OCI-LY1 (cell line): ENCODE measurements around the gene CNTNAP2.

Source experiments
- H2AFZ ChIP-seq: fragments of 200-600 bp; sonication (generic), shearing (Covaris generic); 2 replicates; pipeline ENCODE4 v1.6.0; 2014; ENCODE audit warnings: antibody characterized with exemption, mild to moderate bottlenecking, low read length
- H3F3A ChIP-seq: fragments of 200-600 bp; sonication (generic), shearing (Covaris generic); 2 replicates; pipeline ENCODE4 v1.6.0; 2014; ENCODE audit warnings: mild to moderate bottlenecking, antibody characterized with exemption, low read length, moderate library complexity; ENCODE audit not compliant: insufficient read depth
- H3K27ac ChIP-seq: fragments of 200-600 bp; sonication (generic); 2 replicates; pipeline ENCODE4 v1.5.1; 2014; ENCODE audit warnings: low read length, mixed run types, mild to moderate bottlenecking, low read depth; ENCODE audit not compliant: poor library complexity, severe bottlenecking
- H3K27me3 ChIP-seq: fragments of 200-600 bp; sonication (generic); 2 replicates; pipeline ENCODE4 v1.6.0; 2014; ENCODE audit warnings: antibody characterized with exemption, mild to moderate bottlenecking, low read length, moderate library complexity; ENCODE audit not compliant: insufficient read depth
- H3K36me3 ChIP-seq: fragments of 200-600 bp; sonication (generic); 2 replicates; pipeline ENCODE4 v1.6.1; 2014; ENCODE audit warnings: mild to moderate bottlenecking, antibody characterized with exemption, low read length, moderate library complexity, mixed read lengths; ENCODE audit not compliant: insufficient read depth
- H3K4me1 ChIP-seq: fragments of 200-600 bp; sonication (generic); 2 replicates; pipeline ENCODE4 v1.5.1; 2014; ENCODE audit warnings: mild to moderate bottlenecking, low read length, moderate library complexity; ENCODE audit not compliant: insufficient read depth, severe bottlenecking
- H3K4me2 ChIP-seq: fragments of 200-600 bp; sonication (generic), shearing (Covaris generic); 2 replicates; pipeline ENCODE4 v1.6.1; 2014; ENCODE audit warnings: low read length
- H3K4me3 ChIP-seq: fragments of 200-600 bp; sonication (generic); 2 replicates; pipeline ENCODE4 v1.5.1; 2014; ENCODE audit warnings: low read length, low read depth, mild to moderate bottlenecking, mixed read lengths; ENCODE audit not compliant: poor library complexity, severe bottlenecking
- H3K79me2 ChIP-seq: fragments of 200-600 bp; shearing (Covaris generic); 2 replicates; pipeline ENCODE4 v1.6.1; 2016; ENCODE audit warnings: mixed run types, low read length, mixed read lengths; ENCODE audit not compliant: insufficient read depth
- H3K9ac ChIP-seq: fragments of 200-600 bp; sonication (generic), shearing (Covaris generic); 2 replicates; pipeline ENCODE4 v1.6.1; 2014; ENCODE audit warnings: mild to moderate bottlenecking, low read length, mixed read lengths
- H3K9me2 ChIP-seq: fragments of 200-600 bp; sonication (generic), shearing (Covaris generic); 2 replicates; pipeline ENCODE4 v1.6.1; 2014; ENCODE audit warnings: low read depth, mild to moderate bottlenecking, low read length, mixed read lengths
- H3K9me3 ChIP-seq: fragments of 200-600 bp; shearing (Covaris generic); 2 replicates; pipeline ENCODE4 v1.6.1; 2014; ENCODE audit warnings: low read length, mixed read lengths
- H4K20me1 ChIP-seq: fragments of 200-600 bp; sonication (generic), shearing (Covaris generic); 2 replicates; pipeline ENCODE4 v1.6.0; 2016; ENCODE audit warnings: mild to moderate bottlenecking, low read length; ENCODE audit not compliant: insufficient read depth
- CTCF ChIP-seq: fragments of 200-600 bp; sonication (generic), shearing (Covaris generic); IDR thresholded peaks from 2 replicates; pipeline ENCODE4 v1.5.1; 2017; ENCODE audit warnings: mild to moderate bottlenecking, antibody characterized with exemption, low read length, moderate library complexity, mixed read lengths
- EZH2 ChIP-seq: fragments of 200-600 bp; sonication (generic), shearing (Covaris generic); IDR thresholded peaks from 2 replicates; pipeline ENCODE4 v1.8.0; 2017; ENCODE audit warnings: borderline replicate concordance, mixed run types, mild to moderate bottlenecking, antibody characterized with exemption, low read length, moderate library complexity, mixed read lengths

Gene CNTNAP2

GRCh38 chr7:147276106-147276505, 1159.5 kb downstream of the CNTNAP2 start:
- H4K20me1 ChIP-seq = no peaks in the 10 kb centered on the region
- H3K36me3 ChIP-seq = no peaks in the 10 kb centered on the region
- no peak overlapping the region for H3K9ac ChIP-seq
- no peaks in the 10 kb centered on the region for H3K27me3 ChIP-seq
- H2AFZ ChIP-seq = no peak overlapping the region
- peaks cover 11% of the 10 kb centered on the region for H3K4me1 ChIP-seq
- no peak for TF ChIP-seq EZH2
- TF ChIP-seq CTCF = no peak
- no peak overlapping the region for H3K27ac ChIP-seq
- no peak overlapping the region for H3K4me3 ChIP-seq
- peaks cover 7% of the 10 kb centered on the region for H3K9me3 ChIP-seq
- no peaks in the 10 kb centered on the region for H3K9me2 ChIP-seq
- H3K4me2 ChIP-seq = no peak overlapping the region
- no peaks in the 10 kb centered on the region for H3K79me2 ChIP-seq
- H3F3A ChIP-seq = no peaks in the 10 kb centered on the region

GRCh38 chr7:147276783-147277370, 1160.3 kb downstream of the CNTNAP2 start:
- H2AFZ ChIP-seq = peak overlapping the region; percentile 8; the same call in 1 of the 2 replicates
- no peak overlapping the region for H3K4me2 ChIP-seq
- no peak overlapping the region for H3K27ac ChIP-seq
- TF ChIP-seq CTCF (no peak), EZH2 (no peak)
- H3F3A ChIP-seq = no peaks in the 10 kb centered on the region
- no peaks in the 10 kb centered on the region for H4K20me1 ChIP-seq
- no peaks in the 10 kb centered on the region for H3K9me2 ChIP-seq
- H3K9ac ChIP-seq = no peak overlapping the region
- H3K36me3 ChIP-seq = no peaks in the 10 kb centered on the region
- H3K9me3 ChIP-seq = peaks cover 7% of the 10 kb centered on the region
- no peaks in the 10 kb centered on the region for H3K27me3 ChIP-seq
- H3K4me3 ChIP-seq = no peak overlapping the region
- H3K4me1 ChIP-seq = peaks cover 11% of the 10 kb centered on the region
- H3K79me2 ChIP-seq = no peaks in the 10 kb centered on the region

- H2AFZ ChIP-seq = peak overlapping the region; percentile 16; the same call in 1 of the 2 replicates
- H3K4me3 ChIP-seq = no peak overlapping the region
Observed at GRCh38 chr7:147279514-147279913, 1162.9 kb downstream of the CNTNAP2 start.

More at GRCh38 chr7:147279514-147279913, 1162.9 kb downstream of the CNTNAP2 start:
- no peak overlapping the region for H3K4me2 ChIP-seq
- no peaks in the 10 kb centered on the region for H3K36me3 ChIP-seq
- H3K9ac ChIP-seq = no peak overlapping the region
- H3K27me3 ChIP-seq = no peaks in the 10 kb centered on the region
- peaks cover 11% of the 10 kb centered on the region for H3K4me1 ChIP-seq
- no peaks in the 10 kb centered on the region for H3K9me2 ChIP-seq
- no peak overlapping the region for H3K27ac ChIP-seq
- H3K79me2 ChIP-seq = no peaks in the 10 kb centered on the region
- H3K9me3 ChIP-seq = peaks cover 4% of the 10 kb centered on the region; the same call in 1 of the 2 replicates
- H4K20me1 ChIP-seq = no peaks in the 10 kb centered on the region
- no peaks in the 10 kb centered on the region for H3F3A ChIP-seq
- TF ChIP-seq CTCF = no peak
- TF ChIP-seq EZH2 = no peak
